ENCODE data around the gene VWF.
A peak's percentile ranks its signal among the peaks of the same experiment; 100 is the strongest.

The VWF gene

DNA sequence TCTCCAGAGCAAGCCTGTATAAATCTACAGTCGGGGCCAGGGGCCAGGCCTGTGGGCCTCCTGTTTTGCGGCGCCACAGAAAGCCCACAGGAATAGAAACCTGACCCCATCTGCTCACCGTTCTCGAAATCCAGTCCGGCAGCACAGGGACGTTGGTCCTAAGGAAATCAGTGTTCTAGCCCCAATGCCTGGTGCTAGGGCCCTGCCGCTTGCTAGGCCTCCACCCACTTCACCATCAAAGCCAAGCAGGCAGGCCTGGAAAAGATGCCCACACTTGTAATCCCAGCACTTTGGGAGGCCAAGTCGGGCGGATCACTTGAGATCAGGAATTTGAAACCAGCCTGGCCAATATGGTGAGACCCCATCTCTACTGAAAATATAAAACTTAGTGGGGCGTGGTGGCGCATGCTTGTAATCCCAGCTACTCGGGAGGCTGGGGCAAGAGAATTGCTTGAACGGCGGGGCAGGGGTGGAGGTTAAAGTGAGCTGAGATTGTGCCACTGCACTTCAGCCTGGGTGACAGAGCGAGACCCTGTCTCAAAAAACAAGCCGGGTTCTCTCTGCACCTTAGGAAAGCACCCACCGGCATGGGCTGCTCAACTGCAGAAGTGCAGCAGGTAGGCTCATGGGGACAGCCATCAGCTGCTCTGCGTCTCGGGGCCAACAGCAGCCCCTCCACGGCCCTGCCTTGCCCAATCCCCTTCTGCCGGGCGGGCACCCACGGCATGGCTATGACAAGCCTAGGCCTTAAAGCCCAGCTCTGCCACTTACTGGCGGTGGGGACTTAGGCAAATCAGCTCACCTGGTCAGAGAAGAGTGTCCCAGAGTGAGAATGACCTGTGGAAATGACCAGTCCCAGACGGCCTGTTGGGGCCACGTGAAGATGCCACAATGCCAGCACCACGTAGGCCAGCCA is 47.4 kb downstream of the VWF start:
- DNase-seq (ENCODE audit: low spot score): no peak

DNA sequence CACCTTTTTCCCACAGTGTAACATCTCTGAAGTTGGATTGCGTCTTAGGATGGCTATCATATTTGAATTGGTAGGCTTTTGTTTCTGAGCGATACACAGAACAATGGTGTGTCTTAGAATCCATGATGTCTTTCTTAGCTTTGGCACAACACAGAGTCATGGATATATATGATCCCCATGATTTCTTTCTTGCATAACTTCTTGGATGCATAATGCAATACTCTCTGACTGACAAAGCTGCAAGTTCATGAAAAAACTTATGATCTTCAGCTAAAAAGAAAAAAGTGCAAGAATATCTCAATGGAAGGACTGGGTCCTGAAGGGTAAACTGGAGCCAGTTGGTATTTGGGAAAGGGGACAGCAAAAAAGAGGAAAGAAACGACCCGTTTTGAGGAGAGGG is 48.1 kb downstream of the VWF start:
- no peak for DNase-seq (ENCODE audit: low spot score)

DNA sequence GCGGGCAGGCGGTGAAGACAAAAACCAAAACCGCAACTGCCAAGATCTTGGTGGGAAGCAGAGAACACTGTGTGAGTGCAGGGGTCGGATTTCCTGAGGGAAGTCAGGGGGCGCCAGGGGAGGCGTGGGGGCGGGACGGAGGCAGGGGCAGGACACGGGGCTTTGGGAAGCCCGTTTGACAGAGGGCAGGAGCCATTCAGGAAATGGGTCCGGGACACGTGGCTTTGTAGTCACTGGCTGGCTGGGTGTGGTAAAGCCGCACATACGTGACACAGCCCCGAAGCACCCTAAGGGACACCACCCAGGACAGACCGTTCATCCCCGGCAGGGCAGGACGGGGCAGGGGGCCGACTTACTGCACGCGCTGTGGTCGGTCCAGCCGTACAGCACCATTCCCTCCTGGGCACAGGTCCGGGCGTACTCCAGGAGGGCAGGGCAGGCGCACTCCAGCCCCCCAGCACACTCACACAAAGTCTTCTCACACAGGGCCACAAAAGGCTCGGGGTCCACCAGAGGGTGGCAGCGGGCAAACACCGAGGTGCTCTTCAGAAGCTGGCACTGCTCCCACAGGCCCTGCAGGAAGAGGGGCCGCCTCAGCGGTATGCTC is 49.4 kb downstream of the VWF start:
- no peak for DNase-seq (ENCODE audit: low spot score)

DNA sequence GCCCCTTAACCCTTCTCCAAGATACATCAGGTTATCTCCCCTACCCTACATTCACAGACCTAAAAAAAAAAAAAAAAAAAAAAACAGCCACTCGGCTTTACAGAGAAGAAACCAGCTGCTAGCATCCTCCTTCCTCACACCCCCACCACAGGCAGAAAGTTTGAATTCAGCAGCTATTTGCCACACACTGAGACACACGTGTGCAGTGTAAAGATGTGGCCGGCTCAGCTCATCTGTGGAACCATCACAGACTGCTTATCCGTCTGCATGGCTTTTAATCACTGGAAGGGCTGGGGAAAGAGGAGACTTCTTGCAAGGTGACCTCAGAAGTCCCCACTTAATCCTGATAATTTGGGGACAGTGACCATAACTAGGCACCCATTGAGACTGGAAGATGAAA is 50.0 kb downstream of the VWF start:
- no peak for DNase-seq (ENCODE audit: low spot score)

GRCh38 chr12:6073426-6073825 is 51.0 kb downstream of the VWF start:
- DNase-seq (ENCODE audit: low spot score): no peak

DNA sequence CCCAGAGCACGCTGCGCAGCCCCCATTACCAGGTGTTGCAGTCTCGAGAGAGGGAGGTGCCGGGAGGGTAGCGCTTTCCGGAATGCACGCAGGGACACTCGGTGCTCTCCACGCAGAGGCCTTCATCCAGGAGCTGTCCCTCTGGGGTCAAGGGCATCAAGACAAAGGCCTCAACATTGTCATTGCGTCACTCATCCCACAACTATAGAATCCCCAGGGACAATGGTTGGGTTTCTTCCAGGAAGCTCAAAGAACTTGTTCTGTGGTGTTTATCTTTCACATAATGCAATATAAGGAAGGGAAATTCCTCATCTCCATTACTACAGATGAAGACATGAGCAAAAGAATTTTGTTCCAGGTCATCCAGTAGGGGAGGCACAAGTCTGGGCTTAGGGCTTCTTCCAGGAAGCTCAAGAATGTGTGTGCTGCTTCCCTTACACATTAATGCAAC is 52.1 kb downstream of the VWF start:
- no peak for DNase-seq (ENCODE audit: low spot score)

GRCh38 chr12:6071589-6071988 is 52.9 kb downstream of the VWF start:
- DNase-seq (ENCODE audit: low spot score): no peak

DNA sequence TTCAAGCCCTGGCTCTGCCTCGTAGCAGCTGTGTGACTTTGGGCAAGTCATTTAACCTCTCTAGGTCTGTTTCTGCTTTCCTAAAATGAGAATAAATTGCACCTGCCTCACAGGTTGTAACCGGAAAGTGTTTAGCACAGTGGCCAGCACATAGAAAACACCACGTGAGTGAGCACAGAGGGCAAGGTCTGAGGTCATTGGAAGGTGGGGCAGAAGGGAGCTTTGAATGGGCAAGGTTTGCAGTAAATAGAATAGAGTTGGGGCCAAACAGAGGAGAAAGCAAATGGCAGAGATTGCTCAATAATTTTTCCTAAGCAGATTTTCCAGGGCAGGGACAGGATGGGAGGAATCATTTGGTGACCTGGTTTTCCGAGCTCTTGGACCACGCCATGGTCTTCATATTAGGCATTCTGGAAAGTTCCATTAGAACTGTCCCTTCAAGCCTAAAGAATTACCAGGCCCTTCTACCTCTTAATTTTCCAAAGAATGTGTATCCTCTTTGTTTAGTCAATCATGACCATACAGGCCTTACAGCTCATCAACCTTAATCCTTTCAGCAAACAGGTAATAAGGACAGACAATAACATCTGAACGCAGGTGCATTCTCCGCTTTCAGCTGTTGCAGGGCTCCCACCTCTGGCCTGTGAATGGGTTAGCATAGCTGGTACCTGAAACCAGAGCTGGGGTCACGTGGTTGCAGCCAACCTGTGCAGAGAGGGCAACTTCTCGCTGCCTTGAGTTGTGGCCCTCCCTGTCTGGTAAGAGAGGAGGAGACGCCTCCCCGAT is 53.8 kb downstream of the VWF start:
- no peak for DNase-seq (ENCODE audit: low spot score)

- no peak for DNase-seq (ENCODE audit: low spot score)
These were observed 54.9 kb downstream of the VWF start for GRCh38 chr12:6069437-6070093.

DNA sequence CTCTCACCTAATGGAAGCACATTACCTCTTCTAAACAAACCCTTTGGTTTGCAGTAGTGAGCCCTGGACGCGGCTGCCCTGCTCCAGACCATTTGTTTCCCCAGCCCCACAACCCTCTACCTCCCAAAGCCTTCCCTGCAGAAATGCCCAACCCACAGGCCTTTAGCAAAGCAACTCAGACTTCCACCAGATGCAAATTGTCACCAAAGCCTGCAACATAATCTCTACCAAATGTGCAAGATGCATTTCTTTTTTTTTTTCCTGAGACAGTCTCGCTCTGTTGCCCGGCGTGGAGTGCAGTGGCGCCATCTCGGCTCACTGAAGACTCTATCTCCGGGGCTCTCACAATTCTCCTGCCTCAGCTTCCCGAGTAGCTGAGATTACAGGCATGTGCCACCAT is 56.2 kb downstream of the VWF start:
- no peak for DNase-seq (ENCODE audit: low spot score)

DNA sequence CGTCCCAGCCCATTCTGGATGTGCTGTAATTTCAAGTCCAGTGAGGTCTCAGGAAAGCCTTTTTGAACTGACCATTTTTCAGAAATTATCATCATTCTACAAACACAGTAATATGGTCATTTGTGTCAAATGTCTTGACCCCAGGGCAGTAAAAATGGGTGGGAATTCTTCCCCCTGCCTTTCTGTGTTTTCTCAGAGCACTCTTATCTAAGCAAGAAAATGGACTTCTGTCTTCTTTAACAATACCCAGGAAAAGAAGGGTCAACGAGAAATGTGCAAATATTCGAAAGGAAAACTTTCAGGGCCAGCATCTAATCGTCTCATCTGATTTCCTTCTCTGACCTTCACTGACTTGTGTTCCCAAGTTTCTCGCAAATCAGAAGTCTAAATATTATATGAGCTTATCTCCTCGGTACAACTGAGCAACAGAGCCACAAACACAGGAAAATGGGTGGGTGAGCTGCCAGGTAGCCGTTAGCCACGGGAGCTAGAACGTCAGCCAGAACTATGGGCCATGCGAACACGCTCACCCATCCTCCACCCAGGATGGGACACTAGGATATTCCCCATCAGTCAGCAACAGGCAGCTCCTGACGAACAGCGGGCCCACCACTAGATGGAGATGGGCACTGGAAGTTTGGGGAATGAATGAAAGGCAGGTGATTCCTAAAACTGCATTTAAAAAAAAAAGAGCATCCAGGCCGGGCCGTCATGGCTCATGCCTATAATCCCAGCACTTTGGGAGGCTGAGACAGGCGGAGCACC is 57.1 kb downstream of the VWF start:
- DNase-seq (ENCODE audit: low spot score): no peak

DNA sequence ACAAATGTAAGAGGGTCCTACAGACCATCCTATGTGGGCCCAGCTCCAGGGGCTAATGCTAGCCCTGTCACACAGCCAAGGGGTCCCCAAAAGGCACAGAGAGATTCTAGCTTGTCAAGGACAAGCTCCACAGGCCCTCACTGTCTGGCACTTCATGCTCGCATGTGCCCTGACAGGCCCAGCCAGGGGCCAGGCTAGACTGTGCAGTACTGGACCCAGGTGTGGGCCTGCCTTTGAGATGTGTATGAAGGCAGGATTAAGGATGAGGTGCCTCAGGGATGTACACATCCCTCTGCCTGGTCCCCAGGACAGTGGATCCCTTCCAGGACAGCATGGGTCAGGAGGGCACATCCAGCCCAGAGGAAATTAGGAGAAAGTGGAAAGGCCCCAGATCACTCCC is 57.8 kb downstream of the VWF start:
- no peak for DNase-seq (ENCODE audit: low spot score)

GRCh38 chr12:6065863-6066199 is 58.6 kb downstream of the VWF start:
- DNase-seq (ENCODE audit: low spot score): no peak

DNA sequence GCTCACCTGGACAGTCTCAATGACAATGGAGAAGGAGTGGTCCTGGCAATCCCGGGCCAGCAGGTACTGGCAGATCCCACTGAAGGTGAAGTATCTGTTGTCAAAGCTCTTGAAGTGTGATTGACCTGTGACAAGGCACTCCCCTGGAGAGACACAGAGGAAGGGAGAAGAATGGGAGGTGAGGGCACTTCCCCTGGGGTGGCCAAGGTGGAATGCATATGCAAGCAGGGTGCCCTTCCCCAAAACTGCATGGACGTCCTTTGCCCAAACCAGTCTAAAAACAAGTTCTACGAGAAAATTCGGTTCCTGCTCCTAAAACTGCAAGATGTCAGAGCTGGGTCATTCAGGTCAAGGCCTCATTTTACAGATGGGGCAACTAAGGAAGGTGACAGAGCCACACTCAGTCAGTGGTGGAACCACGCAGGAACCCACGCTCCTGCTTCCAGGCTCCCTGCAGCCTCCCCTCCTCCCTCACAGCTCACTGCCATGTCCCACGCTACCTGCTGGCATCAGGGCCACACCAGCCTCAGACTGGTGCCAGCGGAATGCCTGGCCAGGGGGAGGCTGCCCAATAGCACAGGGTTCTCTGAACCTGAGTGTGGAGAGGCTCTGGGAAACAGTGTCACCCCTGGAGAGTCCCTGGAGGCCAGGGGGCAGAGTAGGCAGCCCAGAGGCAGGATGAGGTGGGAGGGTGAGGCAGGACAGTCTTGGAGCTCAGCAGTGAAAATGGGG is 59.2 kb downstream of the VWF start:
- DNase-seq (ENCODE audit: low spot score): no peak

DNA sequence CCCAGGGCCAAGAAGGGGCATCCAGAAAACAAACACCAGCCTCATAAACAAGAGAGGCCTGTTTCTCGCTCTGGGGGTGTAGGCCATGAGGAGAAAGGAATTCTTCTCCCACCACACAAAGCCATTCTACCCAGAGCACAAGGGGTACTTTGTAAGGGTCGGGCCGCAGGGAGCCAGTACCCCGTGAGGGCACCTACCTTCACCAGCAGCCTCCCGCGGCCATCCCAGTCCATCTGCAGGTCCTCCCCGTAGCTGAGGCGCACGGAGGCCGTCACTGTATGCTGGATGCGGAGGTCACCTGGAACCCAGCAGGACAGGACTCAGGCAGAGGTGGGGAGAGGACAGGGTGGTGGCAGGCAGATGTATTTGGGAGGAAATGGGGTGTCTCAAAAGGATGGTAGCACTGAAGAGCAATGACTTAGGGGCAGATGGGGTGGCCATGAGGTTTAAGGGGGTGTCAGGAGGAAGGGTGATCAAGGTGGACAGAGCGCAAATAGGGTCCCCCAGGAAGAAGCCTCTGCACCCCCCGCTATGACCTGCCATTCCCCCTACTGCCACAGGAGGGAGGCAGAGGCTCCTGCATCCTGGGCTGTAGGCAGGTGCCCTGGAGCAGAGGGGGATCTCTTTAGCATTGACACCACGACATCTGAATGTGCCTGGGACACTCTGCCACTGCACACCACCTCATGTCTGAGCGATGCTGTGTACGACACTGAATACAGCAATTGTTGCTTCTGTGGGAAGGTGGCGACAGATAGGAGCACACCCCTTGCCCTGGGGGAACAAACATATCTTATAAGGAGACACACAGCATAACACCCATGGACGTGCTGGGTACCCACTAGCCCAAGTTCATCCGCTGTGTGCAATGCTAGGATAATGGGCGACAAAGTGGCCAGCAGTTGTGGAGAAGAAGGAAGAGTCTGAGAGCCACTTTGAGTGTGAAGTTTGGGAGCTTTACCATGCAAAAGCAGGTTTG is 61.4 kb downstream of the VWF start:
- DNase-seq (ENCODE audit: low spot score): peak; percentile 81

DNA sequence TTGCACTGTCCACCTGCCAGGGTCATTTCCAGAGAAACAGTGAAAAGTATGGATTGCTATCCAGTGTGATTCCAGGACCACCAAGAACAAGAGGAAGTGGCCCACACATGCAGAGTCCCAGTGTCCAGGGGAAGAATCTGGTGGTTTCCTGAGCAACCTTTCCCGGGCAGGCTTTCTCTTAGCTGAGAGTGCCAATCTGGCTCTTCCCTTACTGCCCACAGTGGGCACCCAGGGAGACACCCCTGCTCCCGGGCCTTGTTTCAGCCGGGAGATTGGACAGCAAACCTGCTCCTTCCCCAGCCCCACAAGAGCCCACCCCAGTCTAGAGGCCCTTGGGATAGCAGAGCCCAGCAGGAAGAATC is 62.1 kb downstream of the VWF start:
- DNase-seq (ENCODE audit: low spot score): no peak

DNA sequence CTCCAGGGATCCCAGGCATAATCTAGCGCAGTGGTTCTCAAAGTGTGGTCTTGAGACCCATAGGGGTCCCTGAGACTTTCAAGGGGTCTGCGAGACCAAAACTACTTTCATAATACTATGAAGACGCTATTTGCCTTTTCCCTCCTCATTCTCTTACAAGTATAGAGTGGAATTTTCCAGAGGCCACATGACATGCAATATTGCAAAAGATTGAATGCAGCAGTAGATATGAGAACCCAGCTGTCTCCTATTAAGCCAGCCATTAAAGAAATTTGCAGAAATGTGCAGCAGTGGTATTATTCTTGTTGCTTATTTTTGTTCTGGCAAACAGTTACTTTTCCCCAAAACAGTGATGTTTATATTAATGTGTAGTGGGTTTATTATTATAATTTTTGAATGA is 62.8 kb downstream of the VWF start:
- no peak for DNase-seq (ENCODE audit: low spot score)

- DNase-seq (ENCODE audit: low spot score): no peak
These were observed 64.5 kb downstream of the VWF start for GRCh38 chr12:6059860-6060565.

DNA sequence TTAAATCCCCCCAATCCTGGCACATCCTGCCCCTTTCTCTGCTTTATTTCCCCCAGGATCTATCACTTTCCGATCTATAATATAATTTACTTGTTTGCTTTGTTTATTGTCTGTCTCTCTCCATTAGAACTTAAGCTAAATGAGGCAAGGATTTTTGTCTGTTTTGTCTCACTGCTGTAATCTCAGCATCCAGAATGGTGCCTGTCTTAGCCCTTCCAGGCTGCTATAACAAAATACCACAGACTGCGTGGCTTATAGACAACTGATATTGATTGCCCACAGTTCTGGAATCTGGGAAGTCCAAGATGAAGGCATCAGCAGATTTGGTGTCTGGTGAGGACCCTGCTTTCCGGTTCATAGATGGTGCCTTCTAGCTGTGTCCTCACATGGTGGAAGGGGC is 65.2 kb downstream of the VWF start:
- no peak for DNase-seq (ENCODE audit: low spot score)
